Endodermal cell (in vitro differentiated cells): Measurements from ENCODE around the gene MOV10L1. TPM values are rescaled to one million over a fixed set of nuclear protein-coding genes. Genes with fewer than 3 reads are reported as not detected.

Source experiments
- DNase-seq: peaks from one replicate; pipeline ENCODE4 v3.0.0-alpha.2; 2017
- H3K27ac ChIP-seq: 2 replicates; pipeline ENCODE4 v1.5.1; 2013; ENCODE audit warnings: mild to moderate bottlenecking, low read depth, low read length, moderate library complexity
- H3K27me3 ChIP-seq: 2 replicates; pipeline ENCODE4 v1.6.1; 2013; ENCODE audit warnings: mild to moderate bottlenecking, low read length, moderate library complexity; ENCODE audit not compliant: insufficient read depth, control insufficient read depth, poor library complexity, severe bottlenecking
- H3K36me3 ChIP-seq: 2 replicates; pipeline ENCODE4 v1.7.0; 2013; ENCODE audit warnings: mild to moderate bottlenecking, low read length, moderate library complexity; ENCODE audit not compliant: control insufficient read depth, insufficient read depth
- H3K4me1 ChIP-seq: one replicate; pipeline ENCODE4 v1.7.0; 2013; ENCODE audit warnings: low read length; ENCODE audit not compliant: control insufficient read depth, insufficient read depth
- H3K4me3 ChIP-seq: 2 replicates; pipeline ENCODE4 v1.5.1; 2013; ENCODE audit warnings: mild to moderate bottlenecking, low read length, moderate library complexity
- H3K9ac ChIP-seq: 2 replicates; pipeline ENCODE4 v1.6.1; 2013; ENCODE audit warnings: mild to moderate bottlenecking, low read length, moderate library complexity; ENCODE audit not compliant: poor library complexity, severe bottlenecking; ENCODE audit errors: extremely low read depth
- H3K9me3 ChIP-seq: 2 replicates; pipeline ENCODE4 v1.6.1; 2013; ENCODE audit warnings: mild to moderate bottlenecking, low read length, moderate library complexity; ENCODE audit not compliant: control insufficient read depth
- H3K27ac Mint-ChIP-seq: 2 replicates; pipeline ENCODE4 v1.8.0; 2020; ENCODE audit warnings: mixed read lengths
- H3K27me3 Mint-ChIP-seq: 2 replicates; pipeline ENCODE4 v1.8.0; 2021; ENCODE audit warnings: mild to moderate bottlenecking, mixed read lengths; ENCODE audit not compliant: insufficient read depth
- H3K36me3 Mint-ChIP-seq: 2 replicates; pipeline ENCODE4 v1.8.0; 2020; ENCODE audit warnings: low read depth, mixed read lengths
- H3K4me1 Mint-ChIP-seq: 2 replicates; pipeline ENCODE4 v1.8.0; 2020; ENCODE audit warnings: mixed read lengths
- H3K4me3 Mint-ChIP-seq: 2 replicates; pipeline ENCODE4 v1.8.0; 2020; ENCODE audit warnings: mild to moderate bottlenecking, moderate library complexity, mixed read lengths
- H3K9me3 Mint-ChIP-seq: 2 replicates; pipeline ENCODE4 v1.8.0; 2020; ENCODE audit warnings: mild to moderate bottlenecking, mixed read lengths
- CTCF ChIP-seq: fragments of 200-600 bp; sonication (generic); conservative IDR thresholded peaks from 2 replicates; pipeline ENCODE4 v1.5.0; 2021; ENCODE audit warnings: antibody characterized with exemption, mild to moderate bottlenecking
- WGBS, 2 experiments: methylation state at CpG; one replicate each; pipeline versions ENCODE4 v1.1.5 to v1.1.7; 2013; ENCODE audit warnings: missing lambda C conversion rate in 2 of 2, mixed read lengths in 1 of 2; ENCODE audit not compliant: insufficient coverage in 1 of 2, insufficient read length in 1 of 2; 5-methylcytosine and 5-hydroxymethylcytosine counted together
- total RNA-seq, 2 donors: library from RNA; stranded (reverse); fragmentation: NEBNext Ultra II Directional in 1 of 2; extraction: Animal tissue kit (Norgen Biotek cat#: 25700) in 1 of 2; gene quantifications; 2 replicates in 1 of 2; 3 replicates in 1 of 2; pipeline ENCODE4 v1.2.1, GENCODE V29; 2021

The MOV10L1 gene
- total RNA-seq, 2 donors from 2014 or later = 0.31 TPM; not detected in 1

GRCh38 chr22:50074056-50074455 lies 15.8 kb upstream of the MOV10L1 start:
- no peaks in the 10 kb centered on the region for H3K27me3 Mint-ChIP-seq
- H3K27ac Mint-ChIP-seq = no peak overlapping the region
- Histone ChIP-seq H3K27ac (no peak overlapping the region), H3K36me3 (no peaks in the 10 kb centered on the region), H3K4me3 (no peak overlapping the region), H3K4me1 (peaks cover 5% of the 10 kb centered on the region), H3K9ac (no peak overlapping the region), H3K27me3 (no peaks in the 10 kb centered on the region), H3K9me3 (no peaks in the 10 kb centered on the region)
- TF ChIP-seq CTCF = peak; percentile 32
- peaks cover 4% of the 10 kb centered on the region for H3K9me3 Mint-ChIP-seq
- WGBS, 2 experiments = 83 to 85% methylated on average over 16 to 17 of the region's 17 CpGs
- H3K36me3 Mint-ChIP-seq = no peaks in the 10 kb centered on the region
- no peak overlapping the region for H3K4me3 Mint-ChIP-seq
- no peaks in the 10 kb centered on the region for H3K4me1 Mint-ChIP-seq
- peak; percentile 61 for DNase-seq

GRCh38 chr22:50074551-50075530 lies 15.0 kb upstream of the MOV10L1 start:
- Mint-ChIP-seq H3K9me3 (peaks cover 4% of the 10 kb centered on the region), H3K4me3 (no peak overlapping the region), H3K27me3 (no peaks in the 10 kb centered on the region), H3K27ac (peak overlapping the region; percentile 13), H3K4me1 (no peaks in the 10 kb centered on the region), H3K36me3 (no peaks in the 10 kb centered on the region)
- no peak for TF ChIP-seq CTCF
- WGBS, 2 experiments = 81 to 82% methylated on average over 24 to 32 of the region's 32 CpGs
- no peaks in the 10 kb centered on the region for H3K9me3 ChIP-seq
- peaks cover 5% of the 10 kb centered on the region for H3K4me1 ChIP-seq
- no peaks in the 10 kb centered on the region for H3K36me3 ChIP-seq
- H3K9ac ChIP-seq = no peak overlapping the region
- no peaks in the 10 kb centered on the region for H3K27me3 ChIP-seq
- no peak overlapping the region for H3K4me3 ChIP-seq
- DNase-seq = peak; percentile 83
- peak overlapping the region; percentile 83 for H3K27ac ChIP-seq

GRCh38 chr22:50076646-50077535 lies 12.9 kb upstream of the MOV10L1 start:
- H3K4me3 ChIP-seq = no peak overlapping the region
- H3K36me3 ChIP-seq = no peaks in the 10 kb centered on the region
- Mint-ChIP-seq H3K27ac (no peak overlapping the region), H3K9me3 (peaks cover 4% of the 10 kb centered on the region), H3K4me1 (no peaks in the 10 kb centered on the region), H3K36me3 (no peaks in the 10 kb centered on the region), H3K4me3 (no peak overlapping the region), H3K27me3 (no peaks in the 10 kb centered on the region)
- DNase-seq = peak; percentile 38
- 91 to 93% methylated on average over 35 to 43 of the region's 43 CpGs for WGBS, 2 experiments
- no peak for TF ChIP-seq CTCF
- no peaks in the 10 kb centered on the region for H3K27me3 ChIP-seq
- no peak overlapping the region for H3K27ac ChIP-seq
- no peaks in the 10 kb centered on the region for H3K9me3 ChIP-seq
- peaks cover 5% of the 10 kb centered on the region for H3K4me1 ChIP-seq
- H3K9ac ChIP-seq = no peak overlapping the region
